ENCODE data around the gene CLEC16A.

The CLEC16A gene

DNA sequence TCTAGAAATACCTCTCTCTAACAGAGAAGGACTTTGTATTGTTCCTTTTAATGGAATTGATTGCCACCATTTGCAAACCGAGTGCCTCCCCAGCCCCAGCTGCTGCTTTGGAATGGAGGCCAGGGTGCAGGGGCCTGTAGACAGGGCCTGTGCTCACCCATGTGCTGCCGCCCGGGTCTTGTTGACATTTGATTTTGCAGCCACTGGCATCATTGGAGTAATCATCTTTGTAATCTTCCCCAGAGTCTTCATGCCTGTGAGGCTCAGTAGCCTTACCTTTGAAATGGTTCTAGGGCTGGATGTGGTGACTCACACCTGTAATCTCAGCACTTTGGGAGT is 119.8 kb downstream of the CLEC16A start:
- no peak for DNase-seq

DNA sequence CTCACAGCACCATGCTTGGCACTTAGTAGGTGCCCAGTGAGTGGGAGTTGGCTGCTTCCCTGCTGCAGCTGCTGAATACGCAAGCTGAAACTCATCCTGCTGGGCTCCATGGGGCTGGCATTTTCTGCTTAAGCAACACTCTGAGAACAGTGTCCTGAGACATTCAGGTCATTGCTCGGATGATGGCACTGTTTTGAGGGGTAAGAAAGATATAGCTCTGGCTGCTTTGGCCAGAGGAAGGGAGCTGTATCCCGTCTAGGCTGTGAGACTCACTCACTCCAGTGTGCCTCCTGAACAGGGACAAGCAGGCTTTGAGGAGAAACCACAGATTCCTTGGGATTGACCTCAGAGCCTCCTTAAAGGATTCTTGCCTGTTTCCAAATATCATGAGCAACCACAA is 120.5 kb downstream of the CLEC16A start:
- DNase-seq: peak; percentile 18

DNA sequence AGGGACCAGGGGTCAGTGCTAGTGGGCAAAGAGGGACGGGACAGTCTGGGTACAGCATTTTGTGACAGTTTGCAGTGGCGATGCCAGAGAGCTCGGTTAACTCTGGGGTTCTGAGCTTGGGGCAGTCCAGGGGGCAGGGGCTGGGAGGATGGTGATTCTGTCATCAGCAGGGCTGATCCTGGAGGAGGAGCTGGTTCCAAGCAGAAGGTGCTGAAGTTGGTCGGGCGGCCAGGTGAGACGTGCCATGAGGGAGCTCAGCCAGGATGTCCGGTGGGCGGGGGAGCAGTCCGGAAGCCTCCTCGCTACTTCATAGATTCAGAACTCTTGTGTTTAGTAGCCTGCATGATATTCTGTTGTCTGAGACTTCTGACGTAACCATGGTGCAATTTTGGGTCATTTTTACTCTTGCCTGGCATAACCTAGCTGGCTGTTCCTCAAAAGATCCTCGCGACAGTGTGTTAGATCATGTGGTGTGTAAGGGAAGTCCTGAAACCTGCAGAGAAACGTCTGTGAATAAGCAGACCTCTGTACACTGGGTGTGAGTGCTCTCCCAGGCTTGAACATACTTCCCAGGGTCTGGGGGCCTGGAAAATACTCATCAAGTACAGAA is 122.0 kb downstream of the CLEC16A start:
- no peak for DNase-seq

DNA sequence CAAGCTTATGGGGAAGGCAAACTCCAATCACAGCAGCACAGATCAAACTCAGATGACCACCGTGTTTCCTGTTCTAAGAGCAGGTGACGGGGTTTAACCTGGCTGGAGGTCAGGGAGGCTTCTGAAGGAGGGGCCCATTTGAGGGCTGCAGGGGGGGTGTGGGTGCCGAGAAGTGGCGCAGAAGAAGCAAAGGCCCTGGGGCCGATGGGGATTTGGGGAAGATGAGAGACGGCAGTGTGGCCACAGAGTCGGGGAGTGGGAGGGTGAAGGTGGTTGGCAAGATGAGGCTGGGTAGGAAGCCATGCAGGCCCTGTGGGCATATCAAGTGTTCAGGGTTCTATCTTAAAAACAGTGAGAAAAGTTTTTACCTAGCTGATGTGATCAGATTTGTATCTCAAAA is 122.9 kb downstream of the CLEC16A start:
- no peak for DNase-seq

DNA sequence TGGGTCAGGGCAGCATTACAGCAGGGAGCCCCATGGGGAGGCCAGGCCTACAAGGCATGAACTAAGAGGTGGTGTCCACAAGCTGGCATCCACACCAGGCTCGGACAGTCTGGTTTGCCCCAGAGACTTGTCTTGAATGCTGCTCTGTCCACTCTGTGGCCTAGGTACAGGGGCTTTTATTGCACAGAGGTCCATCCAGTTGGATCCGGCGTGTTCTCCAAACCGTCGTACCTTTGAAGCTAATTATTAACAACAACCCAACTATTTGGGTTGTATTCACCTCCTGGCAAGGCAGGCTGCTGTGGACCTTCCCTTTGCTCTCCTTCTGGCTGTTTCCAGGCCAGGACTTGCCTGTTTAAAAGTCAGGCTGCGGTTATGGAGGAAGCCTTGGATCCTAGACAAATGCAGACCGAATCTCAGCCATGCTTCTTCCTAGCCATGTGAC is 123.4 kb downstream of the CLEC16A start:
- DNase-seq: no peak

DNA sequence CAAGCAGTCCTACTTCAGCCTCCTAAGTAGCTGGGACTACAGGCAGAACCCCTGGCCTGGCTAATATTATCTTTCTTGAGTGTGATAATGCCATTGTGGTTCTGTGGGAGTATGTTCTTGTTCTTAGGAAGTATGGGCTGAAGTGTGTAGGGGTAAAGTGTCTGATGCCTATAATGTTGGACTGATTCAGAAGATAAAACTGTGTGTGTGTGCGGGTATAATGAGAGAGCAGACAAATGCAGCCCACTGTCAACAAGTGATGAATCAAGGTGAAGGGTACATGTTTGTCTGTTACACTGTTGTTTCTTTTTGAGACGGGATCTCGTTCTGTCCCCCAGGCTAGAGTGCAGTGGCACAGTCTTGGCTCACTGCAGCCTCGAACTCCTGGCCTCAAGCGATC is 127.5 kb downstream of the CLEC16A start:
- DNase-seq: no peak

DNA sequence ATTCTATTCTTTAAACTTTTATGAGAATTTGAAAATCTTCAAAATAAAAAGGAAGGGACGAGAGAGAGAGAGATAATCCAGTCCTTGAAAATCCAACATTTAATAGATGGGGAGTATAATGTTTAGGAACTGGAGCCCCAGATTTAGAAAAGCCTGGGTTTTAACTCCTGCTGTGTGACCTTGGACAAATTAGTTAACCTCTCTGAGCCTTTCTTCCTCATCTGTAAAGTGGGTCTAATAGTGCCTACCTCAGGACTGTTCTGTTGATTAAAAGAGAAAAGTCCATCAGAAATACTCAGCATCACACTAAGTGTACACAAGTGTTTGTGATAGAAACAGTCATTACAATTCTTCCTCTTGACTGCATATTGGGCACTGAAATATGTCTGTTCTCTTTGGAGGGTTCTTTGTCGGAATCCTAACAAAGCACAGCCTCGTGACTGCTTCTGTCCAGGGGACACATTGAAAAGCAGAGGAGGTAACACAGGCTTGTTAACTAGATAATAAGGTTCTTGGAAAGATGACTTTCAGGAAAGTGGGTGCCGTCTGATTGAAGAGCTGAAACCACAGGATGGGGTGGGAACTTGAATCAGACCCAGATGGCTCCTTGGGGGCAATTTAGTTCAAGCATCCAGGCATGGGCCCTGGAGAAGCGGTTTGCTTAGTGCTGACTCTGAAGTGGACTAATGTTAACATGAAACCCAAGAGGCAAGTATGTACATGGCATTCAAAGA is 128.2 kb downstream of the CLEC16A start:
- no peak for DNase-seq

DNA sequence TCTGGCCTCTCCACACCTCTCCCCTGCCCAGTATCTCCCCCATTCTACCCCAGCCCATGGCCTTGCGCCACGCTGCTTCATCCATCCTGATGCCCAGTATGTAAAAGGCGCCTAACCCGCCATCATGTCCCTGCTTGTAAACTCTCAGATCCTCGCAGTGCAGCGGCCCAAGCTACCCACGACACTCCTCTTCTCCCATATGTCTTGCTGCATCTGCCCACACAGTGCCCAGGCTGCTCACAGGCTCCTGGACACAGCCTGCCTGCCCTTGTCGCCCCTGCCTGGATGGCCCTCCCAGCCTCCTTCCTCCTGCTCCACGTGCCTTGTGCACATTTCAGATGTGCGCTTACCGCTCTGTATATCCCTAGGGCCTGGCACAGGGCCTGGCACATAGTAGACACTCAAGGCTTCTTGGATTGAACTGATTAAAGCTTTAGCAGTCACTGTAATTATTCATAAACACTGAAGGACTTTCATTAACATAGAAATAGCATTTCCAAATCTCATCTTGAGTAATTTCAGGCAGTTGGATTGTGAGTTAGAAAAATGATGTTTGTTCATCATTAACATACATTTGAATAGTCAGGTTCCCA is 129.1 kb downstream of the CLEC16A start:
- DNase-seq: no peak

DNA sequence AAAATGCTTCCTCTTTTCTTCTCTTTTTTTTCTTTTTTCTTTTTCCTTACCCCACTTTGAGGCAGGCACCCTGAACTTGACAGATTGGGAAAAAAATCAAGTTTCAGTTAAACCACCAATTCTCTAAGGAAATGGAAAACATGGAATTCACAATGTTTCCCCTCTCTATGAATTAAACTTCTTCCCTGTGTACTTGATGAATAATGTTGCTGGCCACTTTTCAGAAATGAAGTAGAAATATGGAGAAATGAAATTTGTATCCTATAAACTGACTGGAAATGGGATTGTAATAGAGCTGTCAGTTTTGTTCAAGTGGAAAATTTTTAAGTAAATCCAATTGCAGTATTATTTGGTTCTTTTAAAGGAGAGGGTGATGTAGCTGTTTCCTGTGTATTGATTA is 129.8 kb downstream of the CLEC16A start:
- DNase-seq: no peak

DNA sequence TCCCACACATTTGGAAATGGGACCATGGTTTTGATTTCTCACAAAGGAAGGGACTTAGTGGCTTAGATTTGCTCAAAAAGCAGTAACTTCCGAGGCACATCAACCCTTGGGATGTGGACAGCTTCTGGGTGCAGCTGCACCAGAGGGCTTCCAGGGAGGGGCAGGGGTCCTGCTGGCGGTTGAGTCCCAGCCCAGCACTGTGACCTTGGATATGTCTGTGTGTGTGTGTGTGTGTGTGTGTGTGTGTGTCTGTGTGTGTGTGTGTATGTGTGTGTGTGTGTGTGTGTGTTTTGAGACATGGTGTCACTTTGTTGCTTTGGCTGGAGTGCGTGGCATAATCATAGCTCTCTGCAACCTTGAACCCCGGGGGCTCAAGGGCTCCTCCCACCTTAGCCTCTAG is 130.8 kb downstream of the CLEC16A start:
- DNase-seq: no peak

DNA sequence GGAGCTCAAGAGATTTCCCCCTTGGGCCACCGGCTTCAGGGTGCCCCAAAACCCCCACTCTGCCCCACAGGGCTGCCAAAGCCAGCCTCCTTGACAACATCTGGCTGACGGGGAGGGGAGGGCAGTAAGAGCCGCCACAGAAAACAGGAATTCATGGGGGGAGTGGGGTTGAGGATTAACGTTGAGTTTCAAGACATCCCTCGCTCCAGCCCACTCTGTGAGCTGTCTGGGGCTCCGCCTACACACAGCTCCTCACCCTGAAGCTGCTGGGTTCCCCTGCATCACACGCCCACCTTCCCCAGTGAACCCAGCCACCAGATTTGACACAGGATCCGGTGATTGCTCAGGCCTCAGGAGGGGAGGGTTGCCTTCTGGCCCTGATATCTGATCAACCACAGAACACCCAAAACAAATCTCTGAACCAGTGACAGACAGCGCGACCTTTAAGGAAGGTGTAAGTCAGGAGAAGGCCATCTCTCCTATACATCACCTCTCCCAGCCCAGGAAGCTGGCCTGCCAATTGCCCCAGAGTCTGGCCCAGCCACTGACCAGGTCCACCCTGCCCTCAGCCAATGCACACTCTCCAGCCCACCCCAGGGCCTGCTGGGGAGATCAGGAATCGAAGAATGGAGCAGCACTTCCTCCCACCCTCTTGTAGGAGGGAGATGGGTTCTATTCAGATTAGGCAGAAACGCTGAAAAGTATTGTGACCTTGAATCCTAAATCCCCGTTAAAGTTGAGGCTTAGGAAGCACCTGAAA is 132.1 kb downstream of the CLEC16A start:
- DNase-seq: no peak

DNA sequence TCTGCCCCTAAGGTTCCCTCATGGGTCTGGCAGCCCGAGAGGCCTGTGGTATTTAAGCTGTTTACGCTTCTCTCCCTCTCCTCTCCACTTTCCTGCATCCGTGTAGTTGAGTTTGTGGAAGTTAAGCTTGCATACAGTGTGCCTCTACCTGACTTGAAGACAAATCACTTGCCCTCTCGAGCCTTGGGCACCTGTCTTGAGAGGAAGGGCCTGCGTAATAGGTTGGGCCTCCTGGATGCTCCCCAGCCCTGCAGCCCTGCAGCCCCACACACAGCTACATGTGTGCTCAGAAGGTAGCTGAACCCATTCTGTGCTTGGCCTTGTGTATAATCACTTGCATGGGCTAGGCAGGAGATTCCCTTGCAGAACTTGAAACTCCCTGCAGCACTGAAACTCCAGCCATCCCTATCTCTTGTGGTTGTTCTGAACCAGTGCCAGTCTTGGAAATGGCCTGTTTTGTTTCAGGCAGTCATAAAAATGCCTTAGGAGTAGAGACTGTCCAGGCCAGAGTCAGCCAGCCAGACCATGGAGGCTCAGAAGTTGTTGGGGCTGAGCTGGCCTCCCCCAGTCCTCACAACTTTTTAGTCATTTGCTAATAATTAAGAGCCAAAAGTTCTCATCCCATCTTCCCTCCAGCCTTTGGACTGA is 134.6 kb downstream of the CLEC16A start:
- peak; percentile 84 for DNase-seq

DNA sequence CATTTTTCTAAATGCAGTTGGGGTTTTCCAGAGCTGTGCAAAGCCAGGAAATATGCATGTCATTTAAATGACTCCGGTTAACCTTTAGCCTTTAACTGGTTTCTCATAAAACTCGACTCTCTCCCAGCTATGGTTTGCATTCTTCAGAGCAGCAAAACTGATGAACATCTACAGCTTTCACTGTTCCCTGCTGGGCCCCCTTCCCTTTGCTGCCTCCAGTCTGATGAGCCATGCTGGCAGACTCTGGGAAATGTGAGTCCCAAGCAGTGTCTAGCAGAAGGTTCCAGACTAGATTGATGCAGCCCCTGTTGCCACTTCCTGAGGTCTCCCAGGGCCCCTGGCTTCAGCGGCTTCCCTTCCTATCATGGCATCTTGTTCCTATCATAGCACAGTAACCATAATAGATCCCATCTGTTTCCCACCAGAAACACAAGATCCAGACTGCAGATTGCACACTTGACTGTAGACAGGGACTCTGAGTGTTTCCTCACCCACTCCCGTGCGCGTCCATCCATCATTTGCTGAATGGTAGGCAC is 135.4 kb downstream of the CLEC16A start:
- DNase-seq: peak; percentile 97

DNA sequence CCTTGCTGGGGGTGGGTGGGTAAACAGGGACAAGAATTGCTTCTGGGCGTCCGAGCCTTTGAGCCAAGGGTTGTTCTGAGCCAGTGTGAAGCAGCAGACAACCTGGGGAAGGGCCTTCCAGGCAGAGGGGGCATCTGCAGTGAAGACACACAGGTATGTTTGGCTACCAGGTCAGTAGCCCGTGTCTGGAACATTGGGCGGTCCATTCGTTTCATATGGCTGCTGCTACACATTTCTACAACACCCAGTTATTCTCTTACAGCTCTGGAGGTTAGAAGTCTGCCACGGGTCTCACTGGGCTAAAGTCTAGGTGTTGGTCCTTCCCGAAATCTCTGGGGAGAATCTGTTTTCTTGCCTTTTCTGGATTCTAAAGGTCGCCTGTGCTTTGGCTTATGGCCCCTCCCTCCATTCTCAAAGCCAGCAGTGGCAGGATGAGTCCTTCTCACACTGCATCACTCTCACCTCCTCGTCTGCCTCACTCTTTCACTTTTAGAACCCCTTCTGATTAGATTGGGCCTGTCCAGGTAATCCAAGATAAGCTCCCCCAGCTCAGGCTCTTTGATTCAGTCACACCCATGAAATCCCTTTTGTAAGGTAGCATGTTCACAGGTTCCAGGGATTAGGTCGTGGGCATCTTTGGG is 136.1 kb downstream of the CLEC16A start:
- DNase-seq: no peak

DNA sequence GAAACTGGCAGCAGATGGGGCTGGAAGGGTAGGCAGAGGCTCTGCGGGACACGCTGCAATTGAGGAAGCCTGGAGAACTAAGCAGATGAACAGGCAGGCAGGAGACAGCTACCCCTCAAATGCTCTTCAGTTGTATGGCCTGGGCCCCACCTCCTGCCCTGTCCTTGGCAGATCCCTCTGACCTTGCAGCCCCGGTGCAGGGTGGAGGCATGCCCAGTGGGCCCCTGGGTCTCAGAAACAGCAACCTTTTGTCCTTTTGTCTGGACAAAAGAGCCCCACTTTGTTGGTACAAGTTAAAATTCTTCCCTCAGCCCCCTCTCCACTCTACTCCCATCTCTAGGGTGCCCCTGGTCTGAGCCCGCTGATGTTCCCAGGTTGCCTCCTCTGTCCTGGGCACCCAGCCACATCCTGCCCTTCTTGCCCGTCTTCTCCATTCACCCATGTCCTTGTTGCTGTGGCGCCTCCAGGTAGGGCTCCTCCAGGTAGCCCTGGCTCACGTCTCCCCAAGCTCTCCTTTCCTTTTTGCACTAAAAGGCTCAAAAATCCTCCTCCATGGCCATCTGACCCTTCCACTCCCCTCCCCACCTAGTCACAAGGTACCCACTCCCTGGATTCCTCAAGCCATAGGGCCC is 136.8 kb downstream of the CLEC16A start:
- DNase-seq: no peak

DNA sequence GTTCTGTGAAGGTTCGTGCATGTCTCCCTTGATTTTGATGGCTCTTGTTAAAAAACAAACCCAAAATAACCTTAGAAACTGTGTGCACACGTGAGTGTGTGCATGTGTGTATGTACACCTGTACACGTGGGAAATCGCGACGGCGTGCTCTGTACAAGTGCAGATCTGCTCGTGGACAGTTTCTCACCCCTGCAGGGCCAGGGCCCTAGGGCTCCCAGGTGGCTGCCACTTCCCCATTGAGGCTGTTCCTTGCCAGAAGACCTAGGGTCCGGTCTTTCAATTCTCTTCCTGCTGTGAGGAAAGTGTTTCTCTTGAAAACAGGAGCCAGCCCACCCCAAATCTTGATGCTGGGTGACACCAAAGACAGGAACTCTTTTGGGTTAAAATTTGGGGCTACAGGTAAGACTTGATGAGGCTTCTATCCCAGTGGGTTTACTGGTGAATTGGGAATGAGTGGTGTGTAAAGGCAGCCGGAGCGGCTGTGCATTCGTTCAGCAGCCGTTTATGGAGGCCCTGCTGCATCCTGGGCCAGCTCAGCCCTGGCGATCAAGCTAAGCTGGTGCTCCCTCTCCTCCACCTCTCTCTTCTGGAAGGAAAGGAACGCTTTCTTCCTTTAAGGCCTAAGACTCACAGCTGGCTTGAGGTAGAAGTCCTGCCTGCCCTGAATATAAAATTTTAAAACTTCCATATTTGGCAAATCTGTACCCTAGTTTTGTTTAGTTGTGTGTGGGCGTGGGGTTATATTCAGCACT is 137.9 kb downstream of the CLEC16A start:
- no peak for DNase-seq

DNA sequence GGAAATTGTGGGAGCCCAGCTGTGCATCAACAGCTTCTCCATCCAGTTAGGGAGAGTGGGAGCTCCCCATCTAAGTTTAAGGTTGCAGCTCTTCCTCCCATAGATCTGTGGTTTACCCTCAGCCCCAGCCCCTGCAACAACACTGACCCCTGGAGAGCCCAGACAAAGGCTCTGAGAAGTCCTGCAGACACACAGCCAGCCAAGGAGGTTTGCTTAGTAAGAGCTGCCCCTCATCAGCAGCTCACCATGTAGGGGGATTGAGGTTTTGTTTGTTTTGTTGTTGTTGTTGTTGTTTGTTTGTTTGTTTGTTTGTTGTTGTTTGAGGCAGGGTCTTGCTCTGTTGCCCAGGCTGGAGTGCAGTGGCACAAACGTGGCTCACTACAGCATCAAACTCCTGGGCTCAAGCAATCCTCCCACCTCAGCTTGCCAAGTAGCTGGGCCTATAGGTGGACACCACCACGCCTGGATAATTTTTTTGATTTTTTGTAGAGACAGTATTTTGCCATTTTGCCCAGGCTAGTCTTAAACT is 138.6 kb downstream of the CLEC16A start:
- DNase-seq: no peak

DNA sequence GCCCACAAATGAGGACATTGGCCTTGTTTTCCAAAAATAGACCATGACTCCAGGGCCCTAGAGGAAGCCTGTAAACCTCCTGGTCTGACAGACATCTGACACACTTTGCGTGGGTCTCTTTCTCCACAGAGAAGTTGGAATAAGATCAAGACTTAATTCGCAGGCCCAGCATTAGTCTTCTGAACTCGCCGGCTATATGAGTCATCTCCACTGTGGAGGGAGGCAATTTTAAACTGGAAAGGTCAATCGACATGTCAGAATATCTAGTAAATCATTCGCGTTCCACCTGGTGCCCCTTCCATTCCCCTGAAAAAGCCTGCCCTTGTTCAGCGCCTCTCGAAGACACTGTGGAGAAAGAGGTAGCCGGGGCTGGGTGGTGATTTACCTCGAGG is 140.1 kb downstream of the CLEC16A start:
- DNase-seq: peak; percentile 88

DNA sequence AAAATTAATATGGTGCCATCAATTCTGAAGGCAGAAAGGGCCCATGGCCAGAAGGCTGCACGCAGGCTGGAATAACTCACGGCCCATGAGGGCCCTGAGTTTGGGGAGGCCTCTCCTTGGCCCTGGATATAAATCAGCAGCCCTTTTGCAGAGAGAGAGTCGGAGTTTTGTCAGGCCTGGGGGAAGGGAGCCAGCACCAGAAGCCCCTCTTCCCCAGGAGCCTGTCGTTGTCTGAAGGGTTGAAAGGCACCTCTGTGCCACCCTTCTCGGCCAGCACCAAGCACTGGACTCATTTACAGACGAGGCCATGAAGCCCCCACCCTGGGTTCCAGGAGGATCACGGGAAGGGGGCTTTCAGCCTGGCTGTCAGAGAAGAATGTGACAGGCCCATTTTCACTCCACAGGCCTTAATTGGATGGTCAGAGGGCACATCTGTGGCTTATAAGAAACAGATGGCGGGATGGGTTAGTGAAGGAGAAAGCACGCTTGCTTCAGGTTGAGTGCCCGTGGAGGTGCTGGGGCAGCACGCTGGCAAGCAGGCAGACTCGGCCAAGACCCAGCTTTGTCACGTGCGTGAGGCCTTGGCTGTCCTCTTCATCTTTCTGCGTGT is 140.6 kb downstream of the CLEC16A start:
- DNase-seq: no peak

DNA sequence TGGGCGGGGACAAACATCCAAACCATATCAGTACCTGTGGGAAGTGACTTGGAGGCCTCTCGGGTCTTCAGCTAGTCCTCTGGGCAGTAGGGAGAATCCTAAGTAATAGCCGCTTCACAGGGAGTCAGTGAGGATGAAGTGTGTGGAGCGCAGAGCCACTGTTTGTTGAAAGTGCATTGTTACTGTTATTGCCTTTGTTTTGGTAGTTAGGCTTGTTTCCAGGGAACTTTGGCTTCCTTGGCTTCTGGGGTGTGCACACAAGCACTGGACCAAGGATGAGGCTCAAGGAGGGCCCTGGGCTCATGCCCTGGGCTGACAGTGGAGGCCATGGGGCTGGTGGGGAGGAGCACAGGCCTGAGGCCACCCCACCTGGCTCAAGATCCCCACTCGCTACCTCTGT is 141.6 kb downstream of the CLEC16A start:
- no peak for DNase-seq

DNA sequence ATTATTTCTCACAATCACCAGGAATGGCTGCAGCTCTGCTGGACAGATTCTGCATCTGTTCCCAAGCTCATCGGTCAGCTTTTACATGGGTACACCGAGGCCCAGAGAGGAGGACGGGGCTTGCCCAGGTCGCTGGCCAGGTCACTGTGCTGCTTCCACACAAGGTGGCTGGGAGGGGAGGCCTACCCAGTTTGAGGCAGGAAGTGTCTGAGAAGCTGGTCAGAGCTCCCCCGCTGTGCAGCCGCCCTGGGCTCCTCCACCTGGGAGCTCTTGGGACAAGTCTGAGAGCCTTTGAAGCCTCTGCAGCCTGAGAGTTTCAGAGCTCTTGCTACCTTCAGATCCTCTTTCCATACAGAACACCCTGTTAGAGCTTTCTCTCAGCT is 143.3 kb downstream of the CLEC16A start:
- DNase-seq: no peak
